Brain microvascular endothelial cell (primary cell): ENCODE results near the gene TCF7L1.
A peak's percentile ranks its signal among the peaks of the same experiment; 100 is the strongest.

Experiments used
- DNase-seq: peaks from one replicate; pipeline ENCODE4 v3.0.0-alpha.2; 2020
- H3K27ac ChIP-seq: fragments of 250-450 bp; sonication (Bioruptor Pico); 2 replicates; pipeline ENCODE4 v1.5.1; 2020; ENCODE audit warnings: mild to moderate bottlenecking, moderate library complexity
- H3K27me3 ChIP-seq: fragments of 250-450 bp; sonication (Bioruptor Pico); replicated peaks from 2 replicates; pipeline ENCODE4 v1.5.1; 2020; ENCODE audit warnings: mild to moderate bottlenecking
- H3K36me3 ChIP-seq: fragments of 250-450 bp; sonication (Bioruptor Pico); replicated peaks from 2 replicates; pipeline ENCODE4 v1.5.1; 2020; ENCODE audit warnings: mild to moderate bottlenecking
- H3K4me3 ChIP-seq: 2 replicates; pipeline ENCODE4 v1.5.1; 2011; ENCODE audit warnings: low read depth, mild to moderate bottlenecking, control low read depth, low read length, moderate library complexity
- in situ Hi-C: cut with HindIII; loops from 2 replicates; pipeline ENCODE4 v1.10.0; 2017; ENCODE audit warnings: low sequenced_read_pairs, low pct_ligation_motif_present
- TF ChIP-seq, protein P1 (sequence below): IDR thresholded peaks from 2 replicates; pipeline ENCODE4 v1.5.1; 2011; ENCODE audit warnings: low read depth, mild to moderate bottlenecking, moderate library complexity, low read length, control low read depth, inconsistent platforms; ENCODE audit errors: missing control alignments

TCF7L1 gene, protein sequence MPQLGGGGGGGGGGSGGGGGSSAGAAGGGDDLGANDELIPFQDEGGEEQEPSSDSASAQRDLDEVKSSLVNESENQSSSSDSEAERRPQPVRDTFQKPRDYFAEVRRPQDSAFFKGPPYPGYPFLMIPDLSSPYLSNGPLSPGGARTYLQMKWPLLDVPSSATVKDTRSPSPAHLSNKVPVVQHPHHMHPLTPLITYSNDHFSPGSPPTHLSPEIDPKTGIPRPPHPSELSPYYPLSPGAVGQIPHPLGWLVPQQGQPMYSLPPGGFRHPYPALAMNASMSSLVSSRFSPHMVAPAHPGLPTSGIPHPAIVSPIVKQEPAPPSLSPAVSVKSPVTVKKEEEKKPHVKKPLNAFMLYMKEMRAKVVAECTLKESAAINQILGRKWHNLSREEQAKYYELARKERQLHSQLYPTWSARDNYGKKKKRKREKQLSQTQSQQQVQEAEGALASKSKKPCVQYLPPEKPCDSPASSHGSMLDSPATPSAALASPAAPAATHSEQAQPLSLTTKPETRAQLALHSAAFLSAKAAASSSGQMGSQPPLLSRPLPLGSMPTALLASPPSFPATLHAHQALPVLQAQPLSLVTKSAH

DNA sequence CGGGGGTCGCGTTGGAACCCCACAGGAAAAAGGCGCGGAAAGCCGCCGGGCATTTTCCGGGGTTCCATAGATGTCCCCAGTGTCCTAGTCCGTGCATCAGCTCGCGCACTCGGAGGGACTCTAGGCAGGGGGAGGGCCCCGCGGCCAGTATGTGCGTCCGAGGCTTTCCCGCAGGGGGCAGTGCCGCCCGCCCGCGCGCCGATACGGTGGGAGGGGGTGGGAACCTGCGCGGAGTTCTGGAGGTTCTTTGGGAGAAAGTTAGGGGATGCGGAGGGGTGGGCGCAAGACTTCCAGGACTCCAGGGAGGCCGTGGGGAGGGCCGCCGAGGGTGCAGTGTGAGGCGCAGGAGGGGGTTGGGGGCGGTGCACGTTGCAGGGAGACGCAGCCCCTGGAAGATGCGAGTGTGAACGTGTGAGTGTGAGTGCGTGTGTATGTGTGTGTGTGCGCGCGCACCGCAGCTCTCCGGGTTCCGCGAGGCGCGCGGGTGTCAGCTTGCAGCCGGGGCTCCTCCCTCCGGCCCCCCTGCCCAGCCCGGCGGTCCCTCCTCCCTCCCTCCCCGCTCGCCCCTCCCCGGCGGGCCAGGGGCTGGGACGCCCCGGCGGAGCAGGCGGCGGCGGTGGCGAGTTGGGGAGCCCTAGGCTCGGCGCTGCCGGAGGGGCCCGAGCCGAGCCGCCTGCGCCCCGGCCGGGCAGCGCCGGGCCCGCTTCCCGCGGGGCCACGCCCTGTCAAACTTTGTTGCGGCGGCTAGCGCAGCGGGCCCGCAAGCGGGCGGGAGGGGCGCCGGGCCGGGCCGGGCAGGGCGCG lies at the start of gene TCF7L1:
Gene TCF7L1, plus strand, starts transcription at position 559 of the 804 bp plus-strand sequence. CDS start 293 bp downstream, outside the sequence.
- DNase-seq, result peak; percentile 69
- H3K27me3 ChIP-seq, result no peaks in the 10 kb centered on the region
- H3K36me3 ChIP-seq, result no peaks in the 10 kb centered on the region
- peak within 1 kb of the TSS; percentile 73 for H3K4me3 ChIP-seq
- H3K27ac ChIP-seq, result no peak within 1 kb of the TSS
- TF ChIP-seq, protein P1, sequence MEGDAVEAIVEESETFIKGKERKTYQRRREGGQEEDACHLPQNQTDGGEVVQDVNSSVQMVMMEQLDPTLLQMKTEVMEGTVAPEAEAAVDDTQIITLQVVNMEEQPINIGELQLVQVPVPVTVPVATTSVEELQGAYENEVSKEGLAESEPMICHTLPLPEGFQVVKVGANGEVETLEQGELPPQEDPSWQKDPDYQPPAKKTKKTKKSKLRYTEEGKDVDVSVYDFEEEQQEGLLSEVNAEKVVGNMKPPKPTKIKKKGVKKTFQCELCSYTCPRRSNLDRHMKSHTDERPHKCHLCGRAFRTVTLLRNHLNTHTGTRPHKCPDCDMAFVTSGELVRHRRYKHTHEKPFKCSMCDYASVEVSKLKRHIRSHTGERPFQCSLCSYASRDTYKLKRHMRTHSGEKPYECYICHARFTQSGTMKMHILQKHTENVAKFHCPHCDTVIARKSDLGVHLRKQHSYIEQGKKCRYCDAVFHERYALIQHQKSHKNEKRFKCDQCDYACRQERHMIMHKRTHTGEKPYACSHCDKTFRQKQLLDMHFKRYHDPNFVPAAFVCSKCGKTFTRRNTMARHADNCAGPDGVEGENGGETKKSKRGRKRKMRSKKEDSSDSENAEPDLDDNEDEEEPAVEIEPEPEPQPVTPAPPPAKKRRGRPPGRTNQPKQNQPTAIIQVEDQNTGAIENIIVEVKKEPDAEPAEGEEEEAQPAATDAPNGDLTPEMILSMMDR, result peak; percentile 91
- in situ Hi-C loops, result no loop called here

DNA sequence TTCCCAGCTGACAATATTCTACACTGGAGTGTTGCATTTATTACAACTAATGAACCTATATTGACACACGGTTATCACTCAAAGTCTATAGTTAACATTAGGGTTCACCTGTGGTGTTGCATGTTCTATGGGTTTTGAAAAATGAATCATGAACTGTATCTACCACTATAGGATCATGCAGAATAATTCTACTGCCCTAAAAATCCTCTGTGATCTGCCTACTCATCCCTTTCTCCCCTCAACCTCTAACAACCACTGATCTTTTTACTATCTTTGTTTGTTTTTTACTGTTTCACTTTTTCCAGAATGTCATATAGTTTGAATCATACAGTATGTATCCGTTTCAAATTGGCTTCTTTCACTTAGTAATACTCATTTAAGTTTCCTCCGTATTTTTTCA lies 47.6 kb upstream of the TCF7L1 start:
- in situ Hi-C loops, result no loop called here
- H3K27me3 ChIP-seq, result peaks cover 6% of the 10 kb centered on the region

DNA sequence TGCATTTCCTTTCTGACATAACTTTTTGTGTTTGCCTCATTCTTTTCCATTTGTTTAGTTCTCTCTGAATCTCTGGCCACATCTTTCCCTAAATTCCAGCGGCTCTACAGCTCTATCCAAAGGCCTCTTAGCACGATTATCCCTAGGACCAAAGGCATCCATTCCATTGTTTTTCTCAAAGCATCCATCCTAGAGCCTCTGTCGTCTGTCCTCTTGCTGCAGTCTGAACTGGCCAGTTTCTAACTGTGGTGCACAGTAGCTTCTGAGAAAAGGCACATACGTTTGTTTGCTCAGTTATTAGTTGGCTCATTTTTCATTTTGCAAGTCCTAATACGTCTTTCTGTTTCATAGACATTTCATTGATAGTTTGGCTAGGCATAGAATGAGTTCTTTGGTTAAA lies 45.7 kb upstream of the TCF7L1 start:
- Histone ChIP-seq H3K27ac (no peak overlapping the region), H3K27me3 (peaks cover 6% of the 10 kb centered on the region), H3K36me3 (no peaks in the 10 kb centered on the region), H3K4me3 (no peak overlapping the region)
- DNase-seq, result no peak
- TF ChIP-seq, protein P1, result no peak
- in situ Hi-C loops, result no loop called here

More for the DNA sequence above, 47.6 kb upstream of the TCF7L1 start:
- Histone ChIP-seq H3K27ac (no peak overlapping the region), H3K36me3 (no peaks in the 10 kb centered on the region), H3K4me3 (no peak overlapping the region)
- no peak for DNase-seq
- TF ChIP-seq, protein P1, result no peak

DNA sequence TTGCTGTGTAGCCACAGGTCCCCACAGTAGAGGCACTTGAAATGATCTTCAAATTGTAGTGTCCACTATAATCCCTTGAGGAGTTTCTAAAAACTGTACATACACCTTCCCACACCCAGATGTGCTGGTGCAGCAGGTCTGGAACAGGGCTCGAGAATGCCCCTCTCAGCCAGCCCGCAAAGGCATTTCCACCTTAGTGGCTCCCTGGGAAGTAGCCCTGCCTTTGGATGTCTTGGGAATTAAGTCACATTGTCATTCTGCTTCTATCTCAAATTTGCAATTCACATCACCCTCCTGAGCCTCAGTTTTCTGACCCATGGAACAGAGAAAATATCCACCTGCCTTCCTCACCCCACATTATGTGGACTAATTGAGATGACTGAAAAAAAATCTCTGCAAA lies 44.3 kb upstream of the TCF7L1 start:
- H3K4me3 ChIP-seq, result no peak overlapping the region
- TF ChIP-seq, protein P1, result no peak
- H3K27ac ChIP-seq, result no peak overlapping the region
- peaks cover 6% of the 10 kb centered on the region for H3K27me3 ChIP-seq
- DNase-seq, result no peak
- in situ Hi-C loops, result no loop called here
- H3K36me3 ChIP-seq, result no peaks in the 10 kb centered on the region

DNA sequence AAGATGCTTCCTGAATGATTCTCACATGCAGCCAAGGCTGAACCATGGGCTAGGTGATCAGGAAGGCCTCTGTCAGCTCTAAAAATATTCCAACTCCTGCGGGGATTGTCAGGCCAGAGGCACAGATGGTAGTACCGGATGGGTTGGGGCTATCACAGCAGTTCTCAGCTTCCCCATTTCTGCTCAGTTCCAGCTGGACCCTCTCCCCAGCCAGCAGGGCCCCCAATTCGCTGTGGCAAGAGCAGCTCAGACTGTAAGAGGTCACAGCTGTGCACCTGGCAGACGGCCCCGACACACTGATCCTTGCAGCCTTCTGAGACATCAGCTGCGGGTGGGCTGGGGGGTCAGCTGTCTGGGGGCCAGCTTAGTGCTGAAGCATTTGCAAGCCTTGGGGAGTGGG lies 43.6 kb upstream of the TCF7L1 start:
- in situ Hi-C loops, result no loop called here
- H3K36me3 ChIP-seq, result no peaks in the 10 kb centered on the region
- no peak overlapping the region for H3K27ac ChIP-seq
- TF ChIP-seq, protein P1, result no peak
- no peak for DNase-seq
- H3K27me3 ChIP-seq, result peaks cover 6% of the 10 kb centered on the region
- no peak overlapping the region for H3K4me3 ChIP-seq
